H1 (cell line): Measurements from ENCODE around the gene ESYT2. TPM values are rescaled to one million over a fixed set of nuclear protein-coding genes. Genes with fewer than 3 reads are reported as not detected.

Source experiments
- CHD7 ChIP-seq: fragments of 300-600 bp; sonication (generic); IDR thresholded peaks from 2 replicates; pipeline ENCODE4 v1.7.1; 2012; ENCODE audit warnings: low read length, moderate library complexity, mild to moderate bottlenecking, inconsistent platforms; ENCODE audit not compliant: insufficient replicate concordance
- TAF1 ChIP-seq: IDR thresholded peaks from 2 replicates; pipeline ENCODE4 v1.6.1; 2011; ENCODE audit warnings: mild to moderate bottlenecking, low read depth, low read length
- polyA plus RNA-seq, 7 experiments: library from polyadenylated mRNA; depleted of rRNA in 3 of 7; stranded (reverse) in 5 of 7; unstranded in 2 of 7; fragments of >200 nt in 5 of 7; fragments of 200-250 nt in 2 of 7; gene quantifications; 1 replicate in 5 of 7; 2 replicates in 1 of 7; 4 replicates in 1 of 7; pipeline versions ENCODE4 v1.2.1 to v1.2.3, GENCODE V29; 2011 to 2013; ENCODE audit warnings: missing spikeins in 2 of 7, mixed read lengths in 2 of 7
- total RNA-seq: library from RNA; stranded (reverse); fragmentation: NEBNext Ultra II Directional; extraction: Animal tissue kit (Norgen Biotek cat#: 25700); gene quantifications from 2 replicates; pipeline ENCODE4 v1.2.1, GENCODE V29; 2021

Gene ESYT2
- total and polyA plus RNA-seq, 2 of the 8 experiments (the other 6 are each of a cell fraction or from before 2014, with no cell fraction given), result 27.0 to 37.5 TPM

- TF ChIP-seq CHD7 (no peak), TAF1 (no peak)
- TF ChIP-seq, all 59 proteins: peak for 0
These were observed 40.6 kb upstream of the ESYT2 start (continued) for GRCh38 chr7:158869876-158870275.
